ENCODE results near the gene OAF. TPM values are rescaled to one million over a fixed set of nuclear protein-coding genes. Genes with fewer than 3 reads are reported as not detected.

OAF gene
- total and polyA plus RNA-seq, 2 donors, result 4.9 to 5.3 TPM

DNA sequence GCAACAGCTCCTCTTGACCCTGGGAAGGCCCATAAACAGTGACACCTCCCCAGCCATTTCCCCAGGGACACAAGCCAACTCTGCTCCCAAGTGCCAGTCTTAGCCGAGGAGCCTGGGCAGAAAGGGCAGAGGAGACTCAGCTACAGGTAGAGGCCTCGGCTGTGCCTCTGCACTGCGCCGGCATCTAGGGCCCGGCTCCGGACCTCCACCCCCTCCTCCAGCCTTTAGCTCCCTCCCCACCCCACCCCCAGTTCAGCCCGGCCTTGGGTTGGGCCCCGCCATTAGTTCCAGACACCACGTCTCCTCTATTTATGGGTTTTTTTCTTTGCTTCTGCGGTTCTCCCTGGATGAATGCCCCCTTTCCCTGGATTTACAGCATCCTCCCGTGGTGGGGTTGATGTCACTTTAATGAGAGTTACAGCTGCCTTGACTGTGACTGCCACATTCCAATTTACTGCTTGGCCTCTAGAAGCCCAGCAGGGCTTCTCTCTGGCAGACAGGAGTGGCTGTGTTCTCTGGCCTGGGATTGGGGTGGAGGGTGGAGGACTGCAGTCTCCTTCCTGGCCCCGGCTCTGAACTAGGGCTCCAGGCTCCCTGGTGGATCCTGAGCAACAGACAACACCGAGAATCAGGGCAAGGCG is 13.5 kb upstream of the OAF start:
- H3K27me3 ChIP-seq (ENCODE audit: control insufficient read depth in 2 of 2, insufficient read depth in 1 of 2, low read length in 1 of 2), result no peaks in the 10 kb centered on the region
- no peak overlapping the region for H3K4me3 ChIP-seq (ENCODE audit: low read length in 2 of 2)
- H3K9me3 ChIP-seq (ENCODE audit: control insufficient read depth in 2 of 2, insufficient read depth in 1 of 2, low read length in 1 of 2), result no peaks in the 10 kb centered on the region
- DNase-seq (ENCODE audit: low read depth in 6 of 9, low spot score in 9 of 9), result no peak
- no peaks in the 10 kb centered on the region for H3K36me3 ChIP-seq (ENCODE audit: control insufficient read depth in 2 of 2, insufficient read depth in 2 of 2, low read length in 1 of 2)
- no peaks in the 10 kb centered on the region for H3K4me1 ChIP-seq (ENCODE audit: control insufficient read depth in 2 of 2, insufficient read depth in 2 of 2, low read length in 2 of 2)
- 96% methylated on average over 14 of the region's 14 CpGs for WGBS
- no peak overlapping the region for H3K27ac ChIP-seq (ENCODE audit: low read depth in 1 of 2, low read length in 1 of 2)

GRCh38 chr11:120197977-120198376 is 12.9 kb upstream of the OAF start:
- Histone ChIP-seq H3K4me3 (ENCODE audit: low read length in 2 of 2) (no peak overlapping the region), H3K4me1 (ENCODE audit: control insufficient read depth in 2 of 2, insufficient read depth in 2 of 2, low read length in 2 of 2) (no peaks in the 10 kb centered on the region), H3K27me3 (ENCODE audit: control insufficient read depth in 2 of 2, insufficient read depth in 1 of 2, low read length in 1 of 2) (no peaks in the 10 kb centered on the region), H3K9me3 (ENCODE audit: control insufficient read depth in 2 of 2, insufficient read depth in 1 of 2, low read length in 1 of 2) (no peaks in the 10 kb centered on the region), H3K27ac (ENCODE audit: low read depth in 1 of 2, low read length in 1 of 2) (no peak overlapping the region), H3K36me3 (ENCODE audit: control insufficient read depth in 2 of 2, insufficient read depth in 2 of 2, low read length in 1 of 2) (no peaks in the 10 kb centered on the region)
- WGBS, result 92% methylated on average over 9 of the region's 9 CpGs
- DNase-seq (ENCODE audit: low read depth in 6 of 9, low spot score in 9 of 9), result no peak

GRCh38 chr11:120198403-120198786 is 12.4 kb upstream of the OAF start:
- no peak overlapping the region for H3K27ac ChIP-seq (ENCODE audit: low read depth in 1 of 2, low read length in 1 of 2)
- DNase-seq (ENCODE audit: low read depth in 6 of 9, low spot score in 9 of 9), result no peak
- WGBS, result 91% methylated on average over 5 of the region's 5 CpGs

GRCh38 chr11:120198787-120199469 is 11.9 kb upstream of the OAF start:
- DNase-seq (ENCODE audit: low read depth in 6 of 9, low spot score in 9 of 9), result no peak
- Histone ChIP-seq H3K36me3 (ENCODE audit: control insufficient read depth in 2 of 2, insufficient read depth in 2 of 2, low read length in 1 of 2) (no peaks in the 10 kb centered on the region), H3K27ac (ENCODE audit: low read depth in 1 of 2, low read length in 1 of 2) (no peak overlapping the region), H3K4me3 (ENCODE audit: low read length in 2 of 2) (no peak overlapping the region), H3K27me3 (ENCODE audit: control insufficient read depth in 2 of 2, insufficient read depth in 1 of 2, low read length in 1 of 2) (no peaks in the 10 kb centered on the region), H3K4me1 (ENCODE audit: control insufficient read depth in 2 of 2, insufficient read depth in 2 of 2, low read length in 2 of 2) (no peaks in the 10 kb centered on the region), H3K9me3 (ENCODE audit: control insufficient read depth in 2 of 2, insufficient read depth in 1 of 2, low read length in 1 of 2) (no peaks in the 10 kb centered on the region)
- whole genome bisulfite sequencing, result 97% methylated on average over 9 of the region's 9 CpGs

More at GRCh38 chr11:120198403-120198786, 12.4 kb upstream of the OAF start:
- Histone ChIP-seq H3K36me3 (ENCODE audit: control insufficient read depth in 2 of 2, insufficient read depth in 2 of 2, low read length in 1 of 2) (no peaks in the 10 kb centered on the region), H3K4me3 (ENCODE audit: low read length in 2 of 2) (no peak overlapping the region), H3K9me3 (ENCODE audit: control insufficient read depth in 2 of 2, insufficient read depth in 1 of 2, low read length in 1 of 2) (no peaks in the 10 kb centered on the region), H3K4me1 (ENCODE audit: control insufficient read depth in 2 of 2, insufficient read depth in 2 of 2, low read length in 2 of 2) (no peaks in the 10 kb centered on the region), H3K27me3 (ENCODE audit: control insufficient read depth in 2 of 2, insufficient read depth in 1 of 2, low read length in 1 of 2) (no peaks in the 10 kb centered on the region)

DNA sequence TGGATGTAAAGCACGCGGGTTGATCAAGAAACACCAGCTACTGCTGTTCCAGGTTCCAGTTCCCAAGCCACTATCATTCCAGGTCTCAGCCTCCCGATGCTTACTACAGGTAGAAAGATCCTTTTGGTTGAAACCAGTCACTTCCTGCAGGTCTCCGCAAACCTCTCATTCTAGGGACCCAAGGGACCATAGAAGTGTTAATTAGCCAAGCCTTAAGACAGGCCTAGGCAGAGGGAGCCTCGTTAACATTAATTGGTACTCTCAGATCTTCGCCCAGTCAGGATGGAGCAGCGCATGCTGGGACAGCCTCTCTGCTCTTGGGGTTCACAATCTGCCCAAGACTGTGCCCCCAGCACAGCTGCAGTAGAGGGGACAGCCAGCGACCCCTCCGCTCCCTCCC is 11.2 kb upstream of the OAF start:
- Histone ChIP-seq H3K4me1 (ENCODE audit: control insufficient read depth in 2 of 2, insufficient read depth in 2 of 2, low read length in 2 of 2) (no peaks in the 10 kb centered on the region), H3K27me3 (ENCODE audit: control insufficient read depth in 2 of 2, insufficient read depth in 1 of 2, low read length in 1 of 2) (no peaks in the 10 kb centered on the region), H3K36me3 (ENCODE audit: control insufficient read depth in 2 of 2, insufficient read depth in 2 of 2, low read length in 1 of 2) (no peaks in the 10 kb centered on the region), H3K4me3 (ENCODE audit: low read length in 2 of 2) (no peak overlapping the region), H3K27ac (ENCODE audit: low read depth in 1 of 2, low read length in 1 of 2) (no peak overlapping the region), H3K9me3 (ENCODE audit: control insufficient read depth in 2 of 2, insufficient read depth in 1 of 2, low read length in 1 of 2) (no peaks in the 10 kb centered on the region)
- WGBS, result 96% methylated on average over 9 of the region's 9 CpGs
- no peak for DNase-seq (ENCODE audit: low read depth in 6 of 9, low spot score in 9 of 9)

DNA sequence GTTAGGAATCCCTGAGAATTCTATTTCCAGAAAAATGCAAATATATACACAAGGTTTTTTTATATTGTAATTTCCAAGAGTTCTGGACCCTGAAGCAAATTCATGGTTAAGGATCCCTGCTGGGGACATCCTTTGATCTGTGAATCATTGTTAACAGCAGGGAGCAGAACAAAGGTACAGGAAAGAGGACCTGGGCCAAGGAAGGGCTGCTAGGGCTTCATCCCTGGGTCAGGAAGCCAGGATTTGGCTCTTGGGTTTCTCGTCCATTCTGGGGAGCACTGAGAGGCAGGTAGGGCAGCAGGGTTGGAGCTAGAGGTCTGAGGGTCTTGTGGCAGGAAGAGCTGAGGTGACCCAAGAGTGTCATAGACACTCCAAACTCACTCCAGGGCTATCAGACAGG is 10.2 kb upstream of the OAF start:
- DNase-seq (ENCODE audit: low read depth in 6 of 9, low spot score in 9 of 9), result no peak
- H3K27me3 ChIP-seq (ENCODE audit: control insufficient read depth in 2 of 2, insufficient read depth in 1 of 2, low read length in 1 of 2), result no peaks in the 10 kb centered on the region

DNA sequence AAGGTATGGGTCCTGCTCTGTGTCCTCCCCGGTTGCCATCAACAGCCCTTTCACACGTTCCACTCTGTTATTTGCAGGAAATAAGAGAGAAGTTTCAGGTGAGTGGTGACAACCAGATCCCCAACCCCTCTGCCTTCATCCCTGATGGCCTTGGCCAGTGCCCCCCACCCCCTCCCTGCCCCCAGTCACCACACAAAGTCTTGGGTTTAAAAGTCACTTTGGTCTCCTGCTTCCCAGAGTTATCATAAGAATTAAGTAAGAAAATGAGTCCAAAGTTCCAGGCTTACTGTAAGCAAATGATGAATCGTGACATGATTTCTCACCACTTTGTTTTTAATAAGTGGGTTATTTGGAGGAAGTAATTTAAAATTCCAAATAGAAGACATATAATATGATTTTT is 9.2 kb upstream of the OAF start:
- no peak overlapping the region for H3K27ac ChIP-seq (ENCODE audit: low read depth in 1 of 2, low read length in 1 of 2)
- no peaks in the 10 kb centered on the region for H3K27me3 ChIP-seq (ENCODE audit: control insufficient read depth in 2 of 2, insufficient read depth in 1 of 2, low read length in 1 of 2)
- 60% methylated on average over 3 of the region's 3 CpGs for WGBS
- DNase-seq (ENCODE audit: low read depth in 6 of 9, low spot score in 9 of 9), result no peak
- H3K4me1 ChIP-seq (ENCODE audit: control insufficient read depth in 2 of 2, insufficient read depth in 2 of 2, low read length in 2 of 2), result peaks cover 0 to 3% of the 10 kb centered on the region in 2 donors
- H3K36me3 ChIP-seq (ENCODE audit: control insufficient read depth in 2 of 2, insufficient read depth in 2 of 2, low read length in 1 of 2), result no peaks in the 10 kb centered on the region
- H3K4me3 ChIP-seq (ENCODE audit: low read length in 2 of 2), result no peak overlapping the region
- H3K9me3 ChIP-seq (ENCODE audit: control insufficient read depth in 2 of 2, insufficient read depth in 1 of 2, low read length in 1 of 2), result no peaks in the 10 kb centered on the region

More for the DNA sequence above, 10.2 kb upstream of the OAF start:
- Histone ChIP-seq H3K4me3 (ENCODE audit: low read length in 2 of 2) (no peak overlapping the region), H3K36me3 (ENCODE audit: control insufficient read depth in 2 of 2, insufficient read depth in 2 of 2, low read length in 1 of 2) (no peaks in the 10 kb centered on the region), H3K4me1 (ENCODE audit: control insufficient read depth in 2 of 2, insufficient read depth in 2 of 2, low read length in 2 of 2) (no peaks in the 10 kb centered on the region), H3K27ac (ENCODE audit: low read depth in 1 of 2, low read length in 1 of 2) (no peak overlapping the region), H3K9me3 (ENCODE audit: control insufficient read depth in 2 of 2, insufficient read depth in 1 of 2, low read length in 1 of 2) (no peaks in the 10 kb centered on the region)
- WGBS, result 95% methylated on average over 1 of the region's 1 CpG

GRCh38 chr11:120203626-120204025 is 7.2 kb upstream of the OAF start:
- H3K36me3 ChIP-seq (ENCODE audit: control insufficient read depth in 2 of 2, insufficient read depth in 2 of 2, low read length in 1 of 2), result no peaks in the 10 kb centered on the region
- no peak overlapping the region for H3K4me3 ChIP-seq (ENCODE audit: low read length in 2 of 2)
- DNase-seq (ENCODE audit: low read depth in 6 of 9, low spot score in 9 of 9), result no peak
- WGBS, result 98% methylated on average over 4 of the region's 4 CpGs
- peaks cover 0 to 7% of the 10 kb centered on the region in 2 donors for H3K4me1 ChIP-seq (ENCODE audit: control insufficient read depth in 2 of 2, insufficient read depth in 2 of 2, low read length in 2 of 2)
- H3K27me3 ChIP-seq (ENCODE audit: control insufficient read depth in 2 of 2, insufficient read depth in 1 of 2, low read length in 1 of 2), result peaks cover 0 to 10% of the 10 kb centered on the region in 2 donors
- no peak overlapping the region for H3K27ac ChIP-seq (ENCODE audit: low read depth in 1 of 2, low read length in 1 of 2)
- no peaks in the 10 kb centered on the region for H3K9me3 ChIP-seq (ENCODE audit: control insufficient read depth in 2 of 2, insufficient read depth in 1 of 2, low read length in 1 of 2)

- Histone ChIP-seq H3K9me3 (ENCODE audit: control insufficient read depth in 2 of 2, insufficient read depth in 1 of 2, low read length in 1 of 2) (no peaks in the 10 kb centered on the region), H3K4me3 (ENCODE audit: low read length in 2 of 2) (no peak overlapping the region), H3K4me1 (ENCODE audit: control insufficient read depth in 2 of 2, insufficient read depth in 2 of 2, low read length in 2 of 2) (peaks cover 0 to 14% of the 10 kb centered on the region in 2 donors), H3K27ac (ENCODE audit: low read depth in 1 of 2, low read length in 1 of 2) (no peak overlapping the region), H3K36me3 (ENCODE audit: control insufficient read depth in 2 of 2, insufficient read depth in 2 of 2, low read length in 1 of 2) (no peaks in the 10 kb centered on the region), H3K27me3 (ENCODE audit: control insufficient read depth in 2 of 2, insufficient read depth in 1 of 2, low read length in 1 of 2) (peaks cover 0 to 27% of the 10 kb centered on the region in 2 donors)
- DNase-seq (ENCODE audit: low read depth in 6 of 9, low spot score in 9 of 9), result no peak
- WGBS, result 95% methylated on average over 7 of the region's 7 CpGs
Observed at GRCh38 chr11:120205596-120206161, 5.2 kb upstream of the OAF start.

Measured in thymus (tissue), 11 donors.